ENCODE results near the gene SORBS2. TPM values are rescaled to one million over a fixed set of nuclear protein-coding genes. Genes with fewer than 3 reads are reported as not detected.

The SORBS2 gene
- total and polyA plus RNA-seq, 2 of the 8 experiments (the other 6 are each of a cell fraction or from before 2014, with no cell fraction given) = 73.0 to 87.1 TPM

DNA sequence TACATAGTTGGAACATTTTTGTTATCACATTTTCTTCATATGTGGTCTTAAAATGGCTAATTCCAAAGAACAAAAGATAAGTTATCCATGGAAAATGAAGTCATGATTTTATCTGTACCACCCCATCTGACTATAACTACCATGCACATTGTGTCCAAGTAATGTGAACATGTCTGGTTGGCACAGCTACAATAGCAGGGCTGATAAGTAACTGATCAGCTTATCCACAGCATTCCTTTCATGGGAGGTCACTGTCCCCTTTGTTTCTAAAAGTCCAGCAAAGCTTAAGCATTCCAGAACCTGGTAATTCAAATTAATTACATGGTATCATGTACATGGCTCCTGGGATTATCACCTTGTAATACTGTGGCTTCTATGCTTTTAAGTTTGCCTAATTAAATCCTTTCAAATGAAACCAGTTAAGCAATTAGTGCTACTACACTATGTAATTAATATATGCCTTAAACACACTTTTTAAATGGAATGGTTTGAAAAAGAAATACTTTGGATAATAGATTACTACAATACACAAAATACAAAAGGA lies 21.1 kb upstream of the SORBS2 start (continued):
- no peak for TF ChIP-seq PHF8 (conservative IDR thresholded peaks at IDR 0.05; ENCODE audit: low read depth, low read length)
- TF ChIP-seq, protein P1, sequence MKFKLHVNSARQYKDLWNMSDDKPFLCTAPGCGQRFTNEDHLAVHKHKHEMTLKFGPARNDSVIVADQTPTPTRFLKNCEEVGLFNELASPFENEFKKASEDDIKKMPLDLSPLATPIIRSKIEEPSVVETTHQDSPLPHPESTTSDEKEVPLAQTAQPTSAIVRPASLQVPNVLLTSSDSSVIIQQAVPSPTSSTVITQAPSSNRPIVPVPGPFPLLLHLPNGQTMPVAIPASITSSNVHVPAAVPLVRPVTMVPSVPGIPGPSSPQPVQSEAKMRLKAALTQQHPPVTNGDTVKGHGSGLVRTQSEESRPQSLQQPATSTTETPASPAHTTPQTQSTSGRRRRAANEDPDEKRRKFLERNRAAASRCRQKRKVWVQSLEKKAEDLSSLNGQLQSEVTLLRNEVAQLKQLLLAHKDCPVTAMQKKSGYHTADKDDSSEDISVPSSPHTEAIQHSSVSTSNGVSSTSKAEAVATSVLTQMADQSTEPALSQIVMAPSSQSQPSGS (IDR thresholded peaks at IDR 0.05; ENCODE audit: low read length) = no peak
- TF ChIP-seq POLR2AphosphoS5 (IDR thresholded peaks at IDR 0.05; ENCODE audit: low read depth, low read length) = no peak
